HG02642 (cell line): ENCODE measurements around the gene ZNF236.
"Not testable (repeated sequence)": the region's sequence is repeated elsewhere in the genome, so short reads cannot be mapped to it uniquely, and the experiment has no call there.

Source experiments
- ATAC-seq: cut with Tn5 transposase; IDR thresholded peaks from one replicate; pipeline ENCODE4 v1.9.1; 2021; ENCODE audit warnings: mild to moderate bottlenecking; ENCODE audit not compliant: unreplicated experiment, poor library complexity

Gene ZNF236

GRCh38 chr18:76984193-76985155 lies 162.1 kb downstream of the ZNF236 start:
- ATAC-seq, result no peak

GRCh38 chr18:76985156-76985950 lies 163.0 kb downstream of the ZNF236 start:
- ATAC-seq, result no peak

GRCh38 chr18:76985951-76986236 lies 163.5 kb downstream of the ZNF236 start:
- no peak for ATAC-seq

GRCh38 chr18:76986406-76986805 lies 164.0 kb downstream of the ZNF236 start:
- no peak for ATAC-seq

- ATAC-seq, result no peak
These were observed 165.9 kb downstream of the ZNF236 start for GRCh38 chr18:76988031-76988826.

GRCh38 chr18:76988827-76989646 lies 166.7 kb downstream of the ZNF236 start:
- no peak for ATAC-seq

GRCh38 chr18:76989647-76990190 lies 167.4 kb downstream of the ZNF236 start:
- ATAC-seq, result no peak

- not testable (repeated sequence) for ATAC-seq
These were observed 168.1 kb downstream of the ZNF236 start for GRCh38 chr18:76990343-76991020.

- no peak for ATAC-seq
These were observed 168.8 kb downstream of the ZNF236 start for GRCh38 chr18:76991021-76991688.

- ATAC-seq, result no peak
These were observed 170.1 kb downstream of the ZNF236 start for GRCh38 chr18:76992226-76993084.

- no peak for ATAC-seq
These were observed 170.7 kb downstream of the ZNF236 start for GRCh38 chr18:76993085-76993382.

GRCh38 chr18:76993573-76993972 lies 171.2 kb downstream of the ZNF236 start:
- no peak for ATAC-seq

- ATAC-seq, result no peak
These were observed 171.8 kb downstream of the ZNF236 start for GRCh38 chr18:76994086-76994654.

GRCh38 chr18:76995896-76996295 lies 173.5 kb downstream of the ZNF236 start:
- ATAC-seq, result no peak

- ATAC-seq, result no peak
These were observed 174.1 kb downstream of the ZNF236 start for GRCh38 chr18:76996429-76996828.

GRCh38 chr18:76997951-76998808 lies 175.8 kb downstream of the ZNF236 start:
- ATAC-seq, result no peak
